AG04450 (cell line): ENCODE measurements around the gene ZNF98. TPM values are rescaled to one million over a fixed set of nuclear protein-coding genes. Genes with fewer than 3 reads are reported as not detected.

Experiments
- CTCF ChIA-PET: fragments of 300-600, 350-600 bp; formaldehyde crosslinking; extraction: SDS; loops from one replicate; lab custom pipeline; 2022; ENCODE audit warnings: antibody characterized with exemption, inconsistent platforms; lab: Charles Lee
- POLR2A ChIA-PET: fragments of 350-600 bp; formaldehyde crosslinking; extraction: SDS; loops from one replicate; lab custom pipeline; 2021; ENCODE audit warnings: antibody characterized with exemption, inconsistent platforms; lab: Yijun Ruan, JAX
- DNase-seq: peaks from one replicate; pipeline ENCODE4 v3.0.0-alpha.2; 2011; ENCODE audit warnings: low read depth, low spot score
- H3K27ac ChIP-seq: one replicate; pipeline ENCODE4 v1.5.1; 2012; ENCODE audit warnings: low read depth, low read length, control low read depth
- H3K27me3 ChIP-seq: one replicate; pipeline ENCODE4 v1.6.0; 2012; ENCODE audit warnings: low read length; ENCODE audit not compliant: control insufficient read depth, insufficient read depth
- H3K4me3 ChIP-seq: 2 replicates; pipeline ENCODE4 v1.5.1; 2011; ENCODE audit warnings: mild to moderate bottlenecking, low read depth, low read length, control low read depth
- H3K9me3 ChIP-seq: 2 replicates; pipeline ENCODE4 v1.5.1; 2012; ENCODE audit warnings: low read length; ENCODE audit not compliant: control insufficient read depth, insufficient read depth
- CTCF ChIP-seq: IDR thresholded peaks from 2 replicates; pipeline ENCODE4 v1.5.1; 2011; ENCODE audit warnings: low read depth, low read length, control low read depth, inconsistent platforms
- polyA minus RNA-seq: library from RNA; depleted of rRNA, polyadenylated mRNA; stranded (reverse); fragments of >200 nt; gene quantifications from 2 replicates; pipeline ENCODE4 v1.2.3, GENCODE V29; 2011; rRNA and poly(A)+ RNA removed
- polyA plus RNA-seq: library from polyadenylated mRNA; depleted of rRNA; stranded (reverse); fragments of >200 nt; gene quantifications from 2 replicates; pipeline ENCODE4 v1.2.3, GENCODE V29; 2011; rRNA removed

Gene ZNF98
- not detected in 2 replicates for polyA plus RNA-seq
- not detected in 2 replicates for polyA minus RNA-seq

- H3K9me3 ChIP-seq: peaks cover 60% of the 10 kb centered on the region
- CTCF ChIA-PET: no interaction called here
- no peak for TF ChIP-seq CTCF
- H3K27me3 ChIP-seq: no peaks in the 10 kb centered on the region
- H3K4me3 ChIP-seq: no peak within 1 kb of the TSS
- no peak within 1 kb of the TSS for H3K27ac ChIP-seq
- no peak for DNase-seq
- POLR2A ChIA-PET: no interaction called here
Observed at GRCh38 chr19:22422211-22422610, at the start of gene ZNF98. Gene ZNF98, minus strand, starts transcription at chr19:22422346. Its CDS starts 122 bp downstream, at chr19:22422224.

GRCh38 chr19:22446605-22447004 is 24.5 kb upstream of the ZNF98 start:
- H3K27ac ChIP-seq: no peak overlapping the region
- ChIA-PET CTCF (no interaction called here), POLR2A (no interaction called here)
- no peak overlapping the region for H3K4me3 ChIP-seq
- H3K27me3 ChIP-seq: no peaks in the 10 kb centered on the region
- peaks cover 39% of the 10 kb centered on the region for H3K9me3 ChIP-seq
- TF ChIP-seq CTCF: no peak
- DNase-seq: no peak

- Histone ChIP-seq H3K27ac (no peak overlapping the region), H3K27me3 (no peaks in the 10 kb centered on the region), H3K4me3 (no peak overlapping the region), H3K9me3 (peaks cover 52% of the 10 kb centered on the region)
- ChIA-PET POLR2A (no interaction called here), CTCF (no interaction called here)
- TF ChIP-seq CTCF: no peak
- no peak for DNase-seq
Observed at GRCh38 chr19:22438011-22438410, 15.9 kb upstream of the ZNF98 start.

- H3K4me3 ChIP-seq: no peak overlapping the region
- TF ChIP-seq CTCF: no peak
- CTCF ChIA-PET: no interaction called here
- DNase-seq: no peak
- H3K27me3 ChIP-seq: no peaks in the 10 kb centered on the region
- POLR2A ChIA-PET: no interaction called here
- H3K9me3 ChIP-seq: peaks cover 69% of the 10 kb centered on the region
- H3K27ac ChIP-seq: no peak overlapping the region
Observed at GRCh38 chr19:22427960-22428913, 6.1 kb upstream of the ZNF98 start.

- Histone ChIP-seq H3K9me3 (peaks cover 69% of the 10 kb centered on the region), H3K27ac (no peak overlapping the region), H3K27me3 (no peaks in the 10 kb centered on the region), H3K4me3 (no peak overlapping the region)
- no peak for DNase-seq
- CTCF ChIA-PET: no interaction called here
- POLR2A ChIA-PET: no interaction called here
- TF ChIP-seq CTCF: no peak
Observed at GRCh38 chr19:22427547-22427946, 5.4 kb upstream of the ZNF98 start.
